ENCODE results near the gene MST1.
"Not testable (repeated sequence)": the region's sequence is repeated elsewhere in the genome, so short reads cannot be mapped to it uniquely, and the experiment has no call there.

GRCh38 chr3:49687424-49687795 lies 1.9 kb downstream of the MST1 start:
- not testable (repeated sequence) for TF ChIP-seq CTCF, POLR2A, POLR2AphosphoS5, EP300 (IDR thresholded peaks at IDR 0.05)
